K562 (cell line): ENCODE results near the gene CT83. TPM values are rescaled to one million over a fixed set of nuclear protein-coding genes. Genes with fewer than 3 reads are reported as not detected.
A peak's percentile ranks its signal among the peaks of the same experiment; 100 is the strongest.

Experiments
- ATAC-seq: fragments of 200-7000 bp; cut with Tn5 transposase; 3 replicates; pipeline ENCODE4 v1.9.1; 2020; ENCODE audit warnings: moderate library complexity
- Bru-seq: library from RNA; stranded (reverse); fragments of 400-500 nt; gene quantifications from one replicate; lab custom pipeline; 2021; lab: Mats Ljungman, UMichigan
- BruChase-seq, 2 experiments: library from RNA; stranded (reverse); fragments of 400-500 nt; gene quantifications; one replicate each; lab custom pipeline; 2021; lab: Mats Ljungman, UMichigan
- BruUV-seq: library from RNA; stranded (reverse); fragments of 400-500 nt; replicated peaks from 2 replicates; lab custom pipeline; 2021; lab: Mats Ljungman, UMichigan
- CTCF ChIA-PET: fragments of 300-600 bp; formaldehyde crosslinking; extraction: SDS; loops from one replicate; lab custom pipeline; 2021; ENCODE audit warnings: low intra/inter-chr PET ratio; lab: Yijun Ruan, JAX
- POLR2A ChIA-PET: fragments of 300-600, 350-650 bp; sonication (Branson Sonifier 250); formaldehyde crosslinking; extraction: SDS; loops from one replicate; lab custom pipeline; 2021; ENCODE audit warnings: antibody characterized with exemption, inconsistent platforms; lab: Yijun Ruan, JAX
- DNase-seq, 4 experiments: peaks; one replicate each; pipeline versions ENCODE4 v3.0.0 to v3.0.0-alpha.2; 2011 to 2018; ENCODE audit warnings: low spot score in 3 of 4, mixed read lengths in 3 of 4; ENCODE audit errors: extremely low read depth in 1 of 4
- FAIRE-seq: peaks from 2 replicates; lab custom pipeline; 2011; peaks lifted over from hg19 to GRCh38; lab: Jason Lieb, UNC
- H2AFZ ChIP-seq: 2 replicates; pipeline ENCODE4 v1.6.0; 2011; ENCODE audit warnings: low read depth, low read length, control low read depth, inconsistent platforms
- H3K27ac ChIP-seq: fragments of 200-600 bp; 3 replicates; pipeline ENCODE4 v1.8.0; 2011; ENCODE audit warnings: low read depth, mild to moderate bottlenecking, control low read depth, inconsistent platforms, low read length, moderate library complexity, mixed read lengths; ENCODE audit errors: extremely low read depth
- H3K27me3 ChIP-seq, 2 experiments: fragments of 300-600 bp in 1 of 2; 2 replicates in 1 of 2; 3 replicates in 1 of 2; pipeline versions ENCODE4 v1.6.0 to v1.8.0; 2011; ENCODE audit warnings: inconsistent platforms in 2 of 2, low read length in 2 of 2, mild to moderate bottlenecking in 1 of 2, mixed read lengths in 1 of 2, moderate library complexity in 1 of 2; ENCODE audit not compliant: control insufficient read depth in 2 of 2, insufficient read depth in 2 of 2
- H3K36me3 ChIP-seq: fragments of 300-600 bp; 3 replicates; pipeline ENCODE4 v1.8.0; 2011; ENCODE audit warnings: mild to moderate bottlenecking, low read length, inconsistent platforms; ENCODE audit not compliant: control insufficient read depth, insufficient read depth
- H3K4me1 ChIP-seq, 2 experiments: fragments of 200-600 bp in 1 of 2; replicated peaks in 1 of 2; 2 replicates in 1 of 2; 3 replicates in 1 of 2; pipeline versions ENCODE4 v1.5.1 to v1.8.0; 2011; ENCODE audit warnings: inconsistent platforms in 2 of 2, low read length in 2 of 2, mild to moderate bottlenecking in 1 of 2, mixed read lengths in 1 of 2, moderate library complexity in 1 of 2; ENCODE audit not compliant: control insufficient read depth in 2 of 2, insufficient read depth in 2 of 2
- H3K4me2 ChIP-seq: 2 replicates; pipeline ENCODE4 v1.6.1; 2011; ENCODE audit warnings: low read length, control low read depth, inconsistent platforms, mixed read lengths; ENCODE audit not compliant: insufficient read depth
- H3K4me3 ChIP-seq: fragments of 200-600 bp; sonication (generic), shearing (Covaris generic); 2 replicates; pipeline ENCODE4 v1.5.1; 2016; ENCODE audit warnings: control low read depth, inconsistent platforms
- H3K79me2 ChIP-seq: fragments of 200-600 bp; 3 replicates; pipeline ENCODE4 v1.8.0; 2011; ENCODE audit warnings: low read length, inconsistent platforms; ENCODE audit not compliant: control insufficient read depth, insufficient read depth
- H3K9ac ChIP-seq, 2 experiments: 2 replicates each; pipeline versions ENCODE4 v1.6.0 to v1.6.1; 2011; ENCODE audit warnings: low read depth in 2 of 2, low read length in 2 of 2, control low read depth in 1 of 2, inconsistent platforms in 1 of 2, mild to moderate bottlenecking in 1 of 2, mixed read lengths in 1 of 2; ENCODE audit not compliant: insufficient read depth in 1 of 2
- H3K9me1 ChIP-seq: one replicate; pipeline ENCODE4 v1.6.0; 2011; ENCODE audit warnings: inconsistent platforms, mild to moderate bottlenecking, low read length, moderate library complexity; ENCODE audit not compliant: control insufficient read depth, insufficient read depth
- H3K9me3 ChIP-seq: replicated peaks from 2 replicates; pipeline ENCODE4 v1.5.1; 2011; ENCODE audit warnings: low read depth, low read length, inconsistent platforms; ENCODE audit not compliant: control insufficient read depth, insufficient read depth
- H4K20me1 ChIP-seq: replicated peaks from 2 replicates; pipeline ENCODE4 v1.6.1; 2011; ENCODE audit warnings: low read length, inconsistent platforms, mixed read lengths; ENCODE audit not compliant: control insufficient read depth, insufficient read depth
- CREM ChIP-seq: IDR thresholded peaks from 2 replicates; pipeline ENCODE4 v1.6.1; 2014; ENCODE audit warnings: antibody characterized with exemption, low read depth
- FOXK2 ChIP-seq, 2 experiments: fragments of 450-650 bp; IDR thresholded peaks in 1 of 2; conservative IDR thresholded peaks in 1 of 2; 2 replicates each; pipeline ENCODE4 v1.6.1; 2016; ENCODE audit warnings: low read depth in 2 of 2, mild to moderate bottlenecking in 1 of 2
- MAFK ChIP-seq: IDR thresholded peaks from 2 replicates; pipeline ENCODE4 v1.6.1; 2011; ENCODE audit warnings: low read length, improper control_type of control experiment
- PHTF2 ChIP-seq: fragments of 250-450 bp; sonication (Bioruptor Pico); IDR thresholded peaks from 2 replicates; pipeline ENCODE4 v1.5.0; 2021; ENCODE audit warnings: mild to moderate bottlenecking
- ZBTB1 ChIP-seq: sonication (generic); formaldehyde crosslinking; IDR thresholded peaks from 2 replicates; pipeline ENCODE4 v1.8.1; 2023; ENCODE audit warnings: missing genetic modification reagents, low read depth, mild to moderate bottlenecking, borderline replicate concordance
- WGBS: fragments of 100-300 bp; shearing (Covaris generic); methylation state at CpG from one replicate; pipeline ENCODE4 v1.1.6; 2016; ENCODE audit warnings: low coverage, mixed read lengths; ENCODE audit not compliant: insufficient coverage; ENCODE audit errors: missing lambda C conversion rate; 5-methylcytosine and 5-hydroxymethylcytosine counted together
- in situ Hi-C: fragments of 300-500 bp; cut with MboI; formaldehyde crosslinking; loops from 4 replicates; pipeline ENCODE4 v1.15.0; 2018; ENCODE audit warnings: inconsistent platforms, mixed read lengths
- intact Hi-C: fragments of 100-400 bp; cut with micrococcal nuclease; formaldehyde crosslinking; loops from 2 replicates; pipeline ENCODE4 v1.14.2; 2022
- long read RNA-seq, 3 experiments: library from polyadenylated mRNA in 2 of 3; library from RNA in 1 of 3; unstranded in 2 of 3; stranded (forward) in 1 of 3; transcript quantifications; one replicate each; pipeline ENCODE4 v2.0.0, GENCODE V29; 2019 to 2022
- polyA minus RNA-seq, 3 experiments: library from RNA; depleted of rRNA, polyadenylated mRNA; stranded (reverse); fragments of >200 nt; gene quantifications; 2 replicates each; pipeline ENCODE4 v1.2.3, GENCODE V29; 2011
- polyA plus RNA-seq, 8 experiments: library from polyadenylated mRNA; depleted of rRNA in 4 of 8; stranded (reverse) in 5 of 8; unstranded in 3 of 8; fragments of >200 nt; fragmentation: Nextera tagmentation in 2 of 8; fragmentation: Illumina TruSeq in 1 of 8; extraction: Ambion mirVana in 2 of 8; extraction: Trizol in 1 of 8; gene quantifications; 2 replicates each; pipeline versions ENCODE4 v1.2.1 to v1.2.3, GENCODE V29; 2011 to 2014; ENCODE audit warnings: inconsistent platforms in 1 of 8, missing spikeins in 1 of 8
- total RNA-seq, 7 experiments: library from RNA; depleted of rRNA in 6 of 7; stranded (reverse); fragments of >200 nt in 6 of 7; fragmentation: Illumina TruSeq in 2 of 7; extraction: Trizol in 2 of 7; gene quantifications; 2 replicates each; pipeline versions ENCODE4 v1.2.1 to v1.2.3, GENCODE V29; 2011 to 2021; ENCODE audit warnings: low replicate concordance in 1 of 7

The CT83 gene
- total RNA-seq (2011; cell fraction: chromatin; rRNA removed; ENCODE audit: low replicate concordance): not detected in 2 replicates
- total RNA-seq (2011; cell fraction: nucleolus; rRNA removed): not detected in 2 replicates
- not detected in 2 replicates for total RNA-seq (2011; cell fraction: nucleoplasm; rRNA removed)
- not detected in 2 replicates for total RNA-seq (2014; rRNA removed)
- total RNA-seq (2014; rRNA removed; fragmentation: Illumina TruSeq; extraction: Trizol): not detected in 2 replicates
- not detected in 2 replicates for total RNA-seq (2015; rRNA removed; fragmentation: Illumina TruSeq; extraction: Trizol)
- total RNA-seq (2021): not detected in 2 replicates
- not detected in 2 replicates for polyA plus RNA-seq (2011; rRNA removed)
- polyA plus RNA-seq (2011; cell fraction: cytosol; rRNA removed): not detected in 2 replicates
- polyA plus RNA-seq (2011; cell fraction: nucleus; rRNA removed): not detected in 2 replicates
- polyA plus RNA-seq (2012): not detected in 2 replicates
- polyA plus RNA-seq (2014; fragmentation: Illumina TruSeq; extraction: Trizol): not detected in 2 replicates
- polyA plus RNA-seq (2014; fragmentation: Nextera tagmentation; extraction: Ambion mirVana): not detected
- not detected in 2 replicates for polyA plus RNA-seq (2014; rRNA removed)
- not detected in 2 replicates for polyA minus RNA-seq (2011; rRNA and poly(A)+ RNA removed)
- not detected in 2 replicates for polyA minus RNA-seq (2011; cell fraction: cytosol; rRNA and poly(A)+ RNA removed)
- polyA minus RNA-seq (2011; cell fraction: nucleus; rRNA and poly(A)+ RNA removed): not detected in 2 replicates
- percentile 22 among the genes with signal in this experiment for Bru-seq, nascent RNA
- BruChase-seq, experiment 1, labeled RNA remaining after a 2-hour chase: not detected
- not detected for BruChase-seq, experiment 2, labeled RNA remaining after a 6-hour chase
- long read RNA-seq, experiment 1: 0 reads
- long read RNA-seq, experiment 2: 0 reads
- long read RNA-seq, experiment 3: 0 reads

- DNase-seq (no peak), FAIRE-seq (no peak), ATAC-seq (no peak)
- POLR2A ChIA-PET: no interaction called here
- no peaks in the 10 kb centered on the region for H3K27me3 ChIP-seq
- H3K4me1 ChIP-seq: no peaks in the 10 kb centered on the region
- no peak within 1 kb of the TSS for H3K9ac ChIP-seq
- no peak within 1 kb of the TSS for H3K4me3 ChIP-seq
- H3K9me3 ChIP-seq: no peaks in the 10 kb centered on the region
- no TSS peak for BruUV-seq
- no peak for TF ChIP-seq PHTF2 (CRISPR knock-in tag)
- no peak for TF ChIP-seq ZBTB1 (CRISPR knock-in tag)
- intact Hi-C loops: no loop called here
- H3K36me3 ChIP-seq: no peaks in the 10 kb centered on the region
- H4K20me1 ChIP-seq: no peaks in the 10 kb centered on the region
- no peak within 1 kb of the TSS for H2AFZ ChIP-seq
- WGBS: 3% methylated on average over 13 of the region's 18 CpGs
- CTCF ChIA-PET: no interaction called here
- no peaks in the 10 kb centered on the region for H3K9me1 ChIP-seq
- H3K4me2 ChIP-seq: no peak within 1 kb of the TSS
- H3K79me2 ChIP-seq: no peaks in the 10 kb centered on the region
- H3K27ac ChIP-seq: no peak within 1 kb of the TSS
- in situ Hi-C loops: no loop called here
These were observed at the start of gene CT83 for GRCh38 chrX:116462822-116463221. TSS of gene CT83 (minus strand) at chrX:116462976. CDS start at chrX:116462856, 120 bp downstream.

- Histone ChIP-seq H3K27me3 (no peaks in the 10 kb centered on the region), H4K20me1 (no peaks in the 10 kb centered on the region), H3K9ac (no peak overlapping the region), H3K36me3 (no peaks in the 10 kb centered on the region), H3K79me2 (no peaks in the 10 kb centered on the region), H3K9me1 (no peaks in the 10 kb centered on the region), H3K9me3 (no peaks in the 10 kb centered on the region), H3K4me1 (no peaks in the 10 kb centered on the region), H3K4me3 (no peak overlapping the region), H3K4me2 (no peak overlapping the region), H2AFZ (no peak overlapping the region), H3K27ac (no peak overlapping the region)
- in situ Hi-C loops (no loop called here), intact Hi-C loops (no loop called here)
- TF ChIP-seq CREM (no peak), FOXK2 (conservative IDR thresholded peaks at IDR 0.05 in 1 of 2, IDR thresholded peaks at IDR 0.05 in 1 of 2; ENCODE audit: low read depth in 2 of 2) (no peak), MAFK (no peak)
- POLR2A ChIA-PET: no interaction called here
- FAIRE-seq: no peak
- no peak for ATAC-seq
- no TSS peak for BruUV-seq
- CTCF ChIA-PET: no interaction called here
- no peak for DNase-seq
These were observed 37.0 kb upstream of the CT83 start for GRCh38 chrX:116499780-116500179.
